Right ventricle myocardium superior (tissue), 1 donor: ENCODE measurements around the gene SLC6A5. TPM values are rescaled to one million over a fixed set of nuclear protein-coding genes. Genes with fewer than 3 reads are reported as not detected.

Experiments
- ATAC-seq: fragments of 200-7000 bp; cut with Tn5 transposase; one replicate; pipeline ENCODE4 v1.9.1; 2020; ENCODE audit warnings: mild to moderate bottlenecking; ENCODE audit not compliant: poor library complexity
- DNase-seq: peaks from one replicate; pipeline ENCODE4 v3.0.0-alpha.2; 2020
- intact Hi-C: fragments of 100-400 bp; cut with DNase I; formaldehyde crosslinking; loops from one replicate; pipeline ENCODE4 v1.11.2; 2022
- total RNA-seq: library from RNA; stranded (reverse); fragmentation: NEBNext Ultra II Directional; extraction: Animal tissue kit (Norgen Biotek cat#: 25700); gene quantifications from one replicate; pipeline ENCODE4 v1.2.1, GENCODE V29; 2021
- donor health status: DM: no; HTN: yes; CAD: no; lungs with severe emphysema.

The SLC6A5 gene
- total RNA-seq, 1 donor from 2014 or later = not detected

DNA sequence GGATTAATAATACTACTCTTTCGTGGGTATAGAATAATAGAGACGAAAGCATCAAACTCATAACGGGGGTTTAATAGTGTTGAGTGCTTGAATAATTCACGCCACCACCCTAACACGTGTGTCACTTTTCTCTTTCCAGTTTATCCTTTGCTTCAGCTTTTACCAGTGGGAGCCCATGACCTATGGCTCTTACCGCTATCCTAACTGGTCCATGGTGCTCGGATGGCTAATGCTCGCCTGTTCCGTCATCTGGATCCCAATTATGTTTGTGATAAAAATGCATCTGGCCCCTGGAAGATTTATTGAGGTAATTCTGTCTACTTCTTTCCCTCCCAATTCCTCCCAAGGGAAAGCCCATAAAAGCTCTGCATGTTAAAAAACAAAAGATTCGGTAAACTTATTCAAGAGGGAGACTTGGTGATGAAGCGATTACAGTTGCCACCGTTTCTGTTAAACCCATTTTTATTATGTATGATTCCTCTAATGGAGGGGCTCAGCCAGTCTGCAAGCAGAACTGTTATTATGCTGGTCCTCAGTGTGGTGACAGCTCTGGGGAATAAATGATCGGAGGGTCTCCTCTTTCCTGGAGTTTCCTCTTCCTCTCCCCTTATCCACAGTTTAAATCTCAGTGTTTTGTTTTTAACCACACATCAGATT lies 52.9 kb downstream of the SLC6A5 start:
- DNase-seq (no peak), ATAC-seq (no peak)
- intact Hi-C loops = no loop called here

DNA sequence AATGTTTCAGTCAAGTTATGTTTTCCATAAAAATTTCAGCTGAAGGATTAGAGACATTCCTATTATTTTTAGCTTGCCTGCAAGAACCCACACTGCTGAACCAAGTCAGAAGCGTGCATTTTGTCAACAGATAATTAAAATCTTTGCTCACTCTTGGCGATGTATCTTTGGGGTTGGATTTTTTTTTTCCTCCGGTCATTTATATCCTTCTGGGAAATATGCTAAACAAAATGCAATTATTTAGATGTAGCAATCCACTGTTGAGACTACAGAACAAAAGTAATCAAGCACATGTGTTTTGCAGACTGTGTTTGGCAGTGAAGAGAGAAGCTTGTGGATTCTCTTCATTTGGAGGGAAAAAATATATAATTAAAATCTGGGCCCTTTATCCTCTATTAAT lies 54.6 kb downstream of the SLC6A5 start:
- intact Hi-C loops = no loop called here
- no peak for ATAC-seq
- DNase-seq = no peak

DNA sequence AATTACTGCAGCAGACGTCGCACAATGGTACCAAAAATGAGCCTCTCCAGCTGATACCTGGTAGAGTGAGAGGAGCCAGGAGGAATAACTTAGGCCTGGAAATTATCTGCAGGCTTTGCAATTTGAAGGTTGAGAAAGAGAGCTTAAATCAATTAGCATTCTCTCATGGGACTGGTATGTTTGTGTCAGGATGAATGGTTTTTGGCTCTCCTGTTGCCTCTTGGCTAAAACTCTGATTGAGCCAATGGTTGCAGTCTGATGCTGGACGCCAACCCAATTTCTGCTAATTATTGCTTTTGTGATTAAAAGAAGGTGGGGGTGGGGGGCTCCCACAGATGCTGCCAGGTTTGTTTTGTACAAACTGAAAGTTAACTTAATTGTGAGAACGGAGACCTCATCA lies 57.5 kb downstream of the SLC6A5 start:
- DNase-seq (no peak), ATAC-seq (no peak)
- intact Hi-C loops = no loop called here

DNA sequence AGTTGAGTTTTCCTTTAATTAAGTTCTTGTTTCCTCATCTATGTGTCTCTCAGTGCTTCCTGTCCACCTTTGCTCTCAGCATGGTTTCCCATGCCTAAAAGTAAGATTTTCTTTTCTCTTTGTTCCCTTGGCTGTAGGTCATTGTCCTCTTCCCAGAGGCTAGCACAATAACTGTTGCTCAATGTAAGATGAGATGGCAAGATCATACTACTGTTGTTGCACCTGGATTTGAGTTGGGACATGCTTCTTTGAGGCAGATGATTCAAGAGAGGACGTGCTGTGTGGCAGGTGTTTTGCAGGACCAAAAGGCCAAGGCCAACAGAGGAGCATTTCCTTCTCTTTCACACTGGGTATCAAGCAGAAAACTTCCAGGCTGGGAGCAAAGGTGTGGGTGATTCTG lies 58.7 kb downstream of the SLC6A5 start:
- no peak for DNase-seq
- ATAC-seq = no peak
- intact Hi-C loops = no loop called here

- ATAC-seq (no peak), DNase-seq (no peak)
- intact Hi-C loops = no loop called here
Measured at GRCh38 chr11:20661445-20661844, 62.0 kb downstream of the SLC6A5 start.

GRCh38 chr11:20661850-20662249 lies 62.4 kb downstream of the SLC6A5 start:
- intact Hi-C loops = no loop called here
- ATAC-seq (no peak), DNase-seq (no peak)

GRCh38 chr11:20668131-20668809 lies 68.9 kb downstream of the SLC6A5 start:
- DNase-seq (no peak), ATAC-seq (no peak)
- intact Hi-C loops = no loop called here

- intact Hi-C loops = no loop called here
- no peak for ATAC-seq
- no peak for DNase-seq
Measured at GRCh38 chr11:20668844-20669819, 69.7 kb downstream of the SLC6A5 start, which contains the start of gene NELL1. Gene NELL1 (plus strand): TSS chr11:20669586.

DNA sequence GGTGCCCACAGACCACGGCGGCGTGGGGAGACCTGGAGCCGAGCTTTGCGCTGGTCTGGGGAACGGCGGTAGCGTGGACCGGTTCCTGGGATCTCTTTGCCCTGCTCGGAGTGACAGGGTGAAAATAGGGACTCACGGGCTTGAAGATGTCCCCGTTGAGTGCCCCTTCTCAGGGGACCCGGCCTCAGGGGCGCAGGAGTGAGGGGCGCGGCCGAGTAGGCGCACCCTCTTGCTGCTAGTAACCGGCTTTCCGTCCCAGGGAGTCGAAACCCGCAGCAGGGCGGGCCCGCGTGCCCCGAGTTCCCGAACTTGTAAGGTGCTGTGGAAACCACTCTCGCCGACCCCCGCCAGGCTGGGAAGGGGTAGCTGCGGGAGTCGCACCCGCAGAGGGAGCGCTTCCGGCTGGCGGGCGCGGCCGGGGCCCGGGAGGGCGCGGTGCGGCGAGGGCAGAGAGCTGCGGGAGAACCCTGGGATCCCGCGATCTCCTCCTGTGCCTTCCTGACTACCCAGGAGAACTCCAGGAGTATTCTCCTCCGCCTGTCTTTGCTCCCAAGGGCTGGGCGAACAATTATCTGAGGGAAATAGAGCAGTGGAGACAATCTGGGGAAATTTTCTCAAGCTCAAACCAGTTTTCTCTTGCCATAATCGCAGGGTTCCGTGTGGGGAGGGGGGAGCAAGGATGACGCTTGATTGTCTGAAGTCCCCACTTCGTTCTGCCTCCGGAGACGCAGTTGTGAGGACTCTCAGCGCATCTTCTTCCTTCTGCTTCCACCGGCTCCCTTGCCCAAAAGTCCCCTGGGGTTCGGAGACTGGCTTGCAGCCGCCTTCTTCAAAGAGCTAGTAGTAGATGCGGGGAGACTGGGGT lies 70.6 kb downstream of the SLC6A5 start:
- DNase-seq (no peak), ATAC-seq (no peak)
- intact Hi-C loops = no loop called here

- intact Hi-C loops = no loop called here
- DNase-seq (no peak), ATAC-seq (no peak)
Measured at GRCh38 chr11:20670932-20671403, 71.6 kb downstream of the SLC6A5 start.

DNA sequence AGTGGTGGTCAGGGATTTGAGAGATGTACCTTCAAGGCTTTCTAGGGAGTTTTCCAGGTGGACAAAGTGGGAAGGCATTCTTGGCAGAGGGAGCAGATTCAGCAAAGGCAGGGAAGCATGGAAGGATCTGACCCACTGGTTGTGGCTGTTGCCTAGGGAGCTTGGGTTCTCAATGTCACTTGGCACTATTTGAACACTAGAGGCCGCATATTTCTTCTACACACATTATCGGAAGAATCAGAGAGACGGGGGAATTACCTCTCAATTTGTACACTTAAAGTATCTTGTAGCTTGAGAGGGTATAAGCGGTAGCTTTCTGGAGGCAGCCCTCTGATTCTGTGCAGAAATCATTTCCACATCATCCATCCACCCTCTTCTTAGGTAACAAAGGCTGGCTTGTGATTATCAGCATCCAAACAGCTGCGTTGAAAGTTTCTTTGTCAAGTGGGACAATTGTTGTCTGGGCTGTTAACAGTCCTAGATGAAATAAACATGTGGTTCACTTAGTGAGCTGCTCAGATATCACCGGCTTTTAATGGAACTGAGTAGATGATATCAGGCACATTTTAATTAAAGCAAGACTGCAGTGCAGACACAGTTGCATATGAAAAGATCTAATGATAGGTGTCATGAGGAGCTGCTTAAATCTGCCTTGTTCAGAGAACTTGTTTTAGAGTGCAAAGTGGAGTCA lies 72.6 kb downstream of the SLC6A5 start:
- no peak for ATAC-seq
- intact Hi-C loops = no loop called here
- no peak for DNase-seq

GRCh38 chr11:20672575-20672974 lies 73.2 kb downstream of the SLC6A5 start:
- no peak for ATAC-seq
- intact Hi-C loops = no loop called here
- no peak for DNase-seq

- ATAC-seq = no peak
- no peak for DNase-seq
- intact Hi-C loops = no loop called here
Measured at GRCh38 chr11:20676658-20677057, 77.2 kb downstream of the SLC6A5 start.

DNA sequence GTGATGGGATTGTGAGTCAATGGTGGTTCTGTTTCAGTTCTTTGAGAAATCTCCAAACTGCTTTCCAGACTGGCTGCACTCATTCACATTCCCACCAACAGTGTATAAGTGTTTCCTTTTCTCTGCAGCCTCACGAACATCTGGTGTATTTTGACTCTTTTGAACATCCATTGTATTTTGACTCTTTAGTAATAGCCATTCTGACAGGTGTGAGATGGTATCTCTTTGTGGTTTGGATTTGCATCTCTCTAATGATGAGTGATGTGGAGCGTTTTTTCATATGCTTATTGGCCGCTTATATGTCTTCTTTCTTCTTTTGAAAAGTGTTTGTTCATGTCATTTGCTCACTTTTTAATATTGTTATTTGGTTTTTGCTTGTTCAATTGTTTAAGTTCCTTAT lies 89.4 kb downstream of the SLC6A5 start:
- intact Hi-C loops = no loop called here

DNA sequence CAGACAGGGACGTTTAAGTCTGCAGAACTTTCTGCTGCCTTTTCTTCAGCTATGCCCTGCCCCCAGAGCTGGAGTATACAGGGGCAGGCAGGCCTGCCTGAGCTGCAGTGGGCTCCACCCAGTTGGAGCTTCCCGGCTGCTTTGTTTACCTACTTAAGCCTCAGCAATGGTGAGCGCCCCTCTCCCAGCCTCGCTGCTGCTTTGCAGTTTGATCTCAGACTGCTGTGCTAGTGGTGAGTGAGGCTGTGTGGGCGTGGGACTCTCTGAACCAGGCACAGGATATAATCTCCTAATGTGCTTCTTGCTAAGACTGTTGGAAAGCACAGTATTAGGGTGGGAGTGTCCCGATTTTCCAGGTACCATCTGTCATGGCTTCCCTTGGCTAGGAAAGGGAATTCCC lies 108.5 kb downstream of the SLC6A5 start:
- intact Hi-C loops = no loop called here
- ATAC-seq (no peak), DNase-seq (no peak)

More for the DNA sequence above, 89.4 kb downstream of the SLC6A5 start:
- DNase-seq = no peak
- ATAC-seq = no peak
